ENCODE measurements around the gene SLC23A1. TPM values are rescaled to one million over a fixed set of nuclear protein-coding genes. Genes with fewer than 3 reads are reported as not detected.

Gene SLC23A1
- total RNA-seq, 1 experiment from 2014 or later: not detected

- TF ChIP-seq SIN3A (IDR thresholded peaks at IDR 0.05; ENCODE audit: borderline replicate concordance, insufficient read depth, low read depth, low read length) (0 out of 2 replicates have a peak, but pooled peaks have one; percentile 15), TCF7L2 (IDR thresholded peaks at IDR 0.05; ENCODE audit: low read depth, low read length) (no peak), CTCF (IDR thresholded peaks at IDR 0.05) (no peak), REST (IDR thresholded peaks at IDR 0.05; ENCODE audit: insufficient read depth in 1 of 2, low read depth in 2 of 2, low read length in 1 of 2) (no peak), POLR2AphosphoS5 (IDR thresholded peaks at IDR 0.05; ENCODE audit: low read depth, low read length) (0 out of 2 replicates have a peak, but pooled peaks have one; percentile 23)
- Histone ChIP-seq H3K27ac (ENCODE audit: low read length) (peak overlapping the region; percentile 92), H3K4me1 (ENCODE audit: control insufficient read depth, insufficient read depth, low read length) (peaks cover 27% of the 10 kb centered on the region), H3K36me3 (ENCODE audit: control insufficient read depth, insufficient read depth, low read length) (peaks cover 2% of the 10 kb centered on the region; the same call in 1 of the 2 replicates), H3K4me3 (ENCODE audit: low read depth in 2 of 2, low read length in 2 of 2) (peak overlapping the region; percentile 62 to 75), H3K9me3 (ENCODE audit: control insufficient read depth, insufficient read depth, low read depth, low read length) (no peaks in the 10 kb centered on the region), H3K27me3 (ENCODE audit: control insufficient read depth, insufficient read depth, low read length) (no peaks in the 10 kb centered on the region)
- ChIA-PET CTCF (no interaction called here), POLR2A (interaction anchor here (0.6 to 1.6 kb wide), 2 partner anchors 50 to 491 kb away, joined by 4 to 10 read pairs; no protein-coding TSS in a partner anchor)
- TSS peak; percentile 73 for BruUV-seq (replicated peaks)
- in situ Hi-C loops (cut with HindIII; ENCODE audit: low pct_unique_long_range_greater_than_20kb, low sequenced_read_pairs): no loop called here
- DNase-seq (ENCODE audit: low read depth, low spot score) (no peak), ATAC-seq (peak; percentile 57)
- intact Hi-C loops (cut with micrococcal nuclease; ENCODE audit: unreplicated experiment): loop anchor here (10.0 kb wide), 1 partner anchor 107 kb away; no protein-coding TSS in a partner anchor
These were observed 8.7 kb upstream of the SLC23A1 start for GRCh38 chr5:139391570-139392323.

DNA sequence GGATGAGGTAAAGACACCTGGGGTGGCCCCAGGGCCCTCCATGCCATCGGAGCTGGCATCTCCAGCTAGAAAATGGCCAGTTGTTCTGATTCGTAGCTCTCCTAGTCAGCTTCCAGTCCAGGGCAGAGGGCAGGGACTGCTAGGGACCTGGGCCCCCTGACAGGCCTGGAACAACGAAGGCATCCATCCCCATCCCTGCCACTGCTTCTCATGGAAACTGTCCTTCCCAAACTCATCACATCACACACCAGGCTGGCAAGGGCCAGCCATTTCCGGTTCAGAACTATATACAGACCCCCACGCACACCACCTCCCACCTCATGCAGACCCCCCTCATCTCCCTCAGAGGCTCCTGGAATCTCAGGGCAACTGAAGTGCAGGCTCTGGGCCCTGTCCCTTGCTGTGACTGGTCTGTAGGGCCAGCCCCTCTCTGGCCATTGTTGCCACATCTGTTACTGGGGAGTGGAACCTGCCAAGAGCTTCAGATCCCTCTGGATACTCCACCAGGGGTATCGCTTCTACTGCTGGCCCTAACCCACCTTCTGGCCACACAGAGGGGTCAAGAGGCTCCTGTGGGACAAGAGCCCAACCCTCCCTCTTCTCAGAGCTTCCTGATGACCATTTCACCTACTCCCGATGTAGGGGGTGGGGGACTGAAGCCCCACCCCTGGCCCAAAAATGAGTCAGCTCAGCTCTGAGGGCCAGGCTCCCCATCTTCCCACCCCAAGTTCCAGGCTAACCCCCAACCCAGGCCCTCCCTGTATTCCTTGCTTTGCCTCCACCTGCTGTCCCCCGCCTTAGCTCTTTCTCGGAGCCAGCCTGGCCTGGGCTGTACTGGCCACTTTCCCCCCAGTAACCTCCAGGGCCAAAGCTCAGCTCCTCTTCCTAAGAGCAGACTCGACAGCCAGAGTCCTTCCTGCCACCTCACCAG, 7.8 kb upstream of the SLC23A1 start:
- Histone ChIP-seq H3K36me3 (ENCODE audit: control insufficient read depth, insufficient read depth, low read length) (peaks cover 2% of the 10 kb centered on the region; the same call in 1 of the 2 replicates), H3K27ac (ENCODE audit: low read length) (peak overlapping the region; percentile 92), H3K4me1 (ENCODE audit: control insufficient read depth, insufficient read depth, low read length) (peaks cover 25% of the 10 kb centered on the region), H3K9me3 (ENCODE audit: control insufficient read depth, insufficient read depth, low read depth, low read length) (no peaks in the 10 kb centered on the region), H3K4me3 (ENCODE audit: low read depth in 2 of 2, low read length in 2 of 2) (peak overlapping the region; percentile 62 to 75), H3K27me3 (ENCODE audit: control insufficient read depth, insufficient read depth, low read length) (no peaks in the 10 kb centered on the region)
- intact Hi-C loops (cut with micrococcal nuclease; ENCODE audit: unreplicated experiment) (loop anchor here (10.0 kb wide), 1 partner anchor 106 kb away; no protein-coding TSS in a partner anchor), in situ Hi-C loops (cut with HindIII; ENCODE audit: low pct_unique_long_range_greater_than_20kb, low sequenced_read_pairs) (no loop called here)
- ChIA-PET POLR2A (interaction anchor here (0.6 to 1.6 kb wide), 2 partner anchors 49 to 490 kb away, joined by 4 to 10 read pairs; no protein-coding TSS in a partner anchor), CTCF (no interaction called here)
- BruUV-seq (replicated peaks): no TSS peak
- no peak for ATAC-seq
- DNase-seq (ENCODE audit: low read depth, low spot score): no peak
- TF ChIP-seq CTCF (IDR thresholded peaks at IDR 0.05) (no peak), REST (IDR thresholded peaks at IDR 0.05; ENCODE audit: insufficient read depth in 1 of 2, low read depth in 2 of 2, low read length in 1 of 2) (no peak), SIN3A (IDR thresholded peaks at IDR 0.05; ENCODE audit: borderline replicate concordance, insufficient read depth, low read depth, low read length) (no peak), TCF7L2 (IDR thresholded peaks at IDR 0.05; ENCODE audit: low read depth, low read length) (no peak), POLR2AphosphoS5 (IDR thresholded peaks at IDR 0.05; ENCODE audit: low read depth, low read length) (no peak)

All from Panc1 (cell line).